HepG2 (cell line): ENCODE results near the gene CBLN1. TPM values are rescaled to one million over a fixed set of nuclear protein-coding genes. Genes with fewer than 3 reads are reported as not detected.

Experiments used
- ATAC-seq: fragments of 200-7000 bp; cut with Tn5 transposase; 3 replicates; pipeline ENCODE4 v1.9.1; 2020; ENCODE audit warnings: mild to moderate bottlenecking, moderate library complexity
- BruUV-seq: library from RNA; stranded (reverse); fragments of 400-500 nt; replicated peaks from 2 replicates; lab custom pipeline; 2021; lab: Mats Ljungman, UMichigan
- CTCF ChIA-PET: fragments of 300-600 bp; formaldehyde crosslinking; extraction: SDS; loops from one replicate; lab custom pipeline; 2021; ENCODE audit warnings: low total read pairs, inconsistent platforms, low intra/inter-chr PET ratio; lab: Yijun Ruan, JAX
- POLR2A ChIA-PET: fragments of 350-600 bp; sonication (Branson Sonifier 250); formaldehyde crosslinking; loops from one replicate; lab custom pipeline; 2020; ENCODE audit warnings: antibody characterized with exemption, inconsistent platforms; lab: Yijun Ruan, JAX
- DNase-seq: peaks from one replicate; pipeline ENCODE4 v3.0.0-alpha.2; 2015; ENCODE audit warnings: low spot score
- FAIRE-seq: peaks from 3 replicates; lab custom pipeline; 2011; peaks lifted over from hg19 to GRCh38; lab: Jason Lieb, UNC
- H2AFZ ChIP-seq: one replicate; pipeline ENCODE4 v1.6.1; 2011; ENCODE audit warnings: low read length, inconsistent platforms
- H3K27ac ChIP-seq: fragments of 300-600 bp; 3 replicates; pipeline ENCODE4 v1.8.0; 2011; ENCODE audit warnings: mixed run types, mild to moderate bottlenecking, mixed read lengths, low read length, inconsistent platforms; ENCODE audit not compliant: insufficient read depth; ENCODE audit errors: extremely low read length
- H3K27me3 ChIP-seq, 2 experiments: fragments of 200-600 bp in 1 of 2; 2 replicates in 1 of 2; 3 replicates in 1 of 2; pipeline versions ENCODE4 v1.6.0 to v1.8.0; 2011; ENCODE audit warnings: low read length in 2 of 2, mild to moderate bottlenecking in 2 of 2, moderate library complexity in 2 of 2, inconsistent platforms in 1 of 2; ENCODE audit not compliant: insufficient read depth in 2 of 2, control insufficient read depth in 1 of 2
- H3K36me3 ChIP-seq, 2 experiments: fragments of 200-600 bp in 1 of 2; replicated peaks in 1 of 2; 2 replicates in 1 of 2; 3 replicates in 1 of 2; pipeline versions ENCODE4 v1.5.1 to v1.8.0; 2011; ENCODE audit warnings: low read length in 2 of 2, inconsistent platforms in 1 of 2; ENCODE audit not compliant: insufficient read depth in 2 of 2, control insufficient read depth in 1 of 2
- H3K4me1 ChIP-seq: 2 replicates; pipeline ENCODE4 v1.5.1; 2012; ENCODE audit warnings: low read length, inconsistent platforms; ENCODE audit not compliant: insufficient read depth
- H3K4me2 ChIP-seq: 2 replicates; pipeline ENCODE4 v1.6.0; 2011; ENCODE audit warnings: low read depth, low read length, inconsistent platforms
- H3K4me3 ChIP-seq, 3 experiments: fragments of 200-600 bp in 1 of 3; sonication (generic), shearing (Covaris generic) in 1 of 3; replicated peaks in 1 of 3; 2 replicates each; pipeline ENCODE4 v1.5.1; 2011 to 2016; ENCODE audit warnings: low read length in 3 of 3, inconsistent platforms in 2 of 3, low read depth in 2 of 3, mild to moderate bottlenecking in 2 of 3, control low read depth in 1 of 3, mixed read lengths in 1 of 3; ENCODE audit not compliant: insufficient read depth in 1 of 3
- H3K79me2 ChIP-seq: one replicate; pipeline ENCODE4 v1.6.1; 2011; ENCODE audit warnings: low read length, inconsistent platforms; ENCODE audit not compliant: insufficient read depth
- H3K9ac ChIP-seq: 2 replicates; pipeline ENCODE4 v1.6.0; 2011; ENCODE audit warnings: mild to moderate bottlenecking, low read depth, low read length, inconsistent platforms; ENCODE audit not compliant: insufficient read depth
- H3K9me3 ChIP-seq: 2 replicates; pipeline ENCODE4 v1.5.1; 2012; ENCODE audit warnings: mild to moderate bottlenecking, low read length
- H4K20me1 ChIP-seq: 2 replicates; pipeline ENCODE4 v1.6.0; 2011; ENCODE audit warnings: inconsistent platforms, mild to moderate bottlenecking, low read length, moderate library complexity; ENCODE audit not compliant: insufficient read depth
- ETV5 ChIP-seq: IDR thresholded peaks from 2 replicates; pipeline ENCODE4 v1.6.1; 2018; ENCODE audit warnings: missing biosample characterization, missing genetic modification reagents, inconsistent platforms, borderline replicate concordance
- FOXA1 ChIP-seq, 2 experiments: fragments of 450-650 bp in 1 of 2; sonication (generic) in 1 of 2; formaldehyde crosslinking in 1 of 2; IDR thresholded peaks; 2 replicates each; pipeline versions ENCODE4 v1.4.0 to v1.6.1; 2016 to 2020; ENCODE audit warnings: missing genetic modification reagents in 1 of 2
- IKZF1 ChIP-seq: fragments of 450-650 bp; IDR thresholded peaks from 2 replicates; pipeline ENCODE4 v1.7.1; 2016
- POGK ChIP-seq: sonication (generic); formaldehyde crosslinking; conservative IDR thresholded peaks from 2 replicates; pipeline ENCODE4 v1.8.0; 2022; ENCODE audit warnings: mild to moderate bottlenecking, moderate library complexity, missing genetic modification reagents
- RELA ChIP-seq: sonication (generic); formaldehyde crosslinking; IDR thresholded peaks from 2 replicates; pipeline ENCODE4 v1.4.0; 2020; ENCODE audit warnings: missing genetic modification reagents
- RFX1 ChIP-seq: fragments of 450-650 bp; IDR thresholded peaks from 2 replicates; pipeline ENCODE4 v1.6.1; 2017
- ZNF740 ChIP-seq: sonication (generic); formaldehyde crosslinking; IDR thresholded peaks from 2 replicates; pipeline ENCODE4 v1.4.0; 2020; ENCODE audit warnings: missing genetic modification reagents
- ZNF839 ChIP-seq: sonication (generic); formaldehyde crosslinking; IDR thresholded peaks from 2 replicates; pipeline ENCODE4 v1.4.0; 2020; ENCODE audit warnings: missing genetic modification reagents, mild to moderate bottlenecking, borderline replicate concordance
- WGBS: methylation state at CpG from one replicate; pipeline ENCODE4 v1.1.6; 2017; ENCODE audit warnings: low lambda C conversion rate; 5-methylcytosine and 5-hydroxymethylcytosine counted together
- in situ Hi-C: cut with HindIII; loops from 2 replicates; pipeline ENCODE4 v1.10.0; 2017; ENCODE audit warnings: low pct_unique_long_range_greater_than_20kb; ENCODE audit not compliant: extremely low pct_ligation_motif_present
- intact Hi-C: fragments of 100-400 bp; cut with micrococcal nuclease; formaldehyde crosslinking; loops from one replicate; pipeline ENCODE4 v1.10.0; 2022; ENCODE audit not compliant: unreplicated experiment
- polyA plus RNA-seq, 8 experiments: library from polyadenylated mRNA; depleted of rRNA in 3 of 8; stranded (reverse) in 7 of 8; unstranded in 1 of 8; fragments of >200 nt; fragmentation: Illumina TruSeq in 4 of 8; extraction: Trizol in 4 of 8; gene quantifications; 2 replicates each; pipeline versions ENCODE4 v1.2.1 to v1.2.3, GENCODE V29; 2011 to 2016; ENCODE audit warnings: low read depth in 4 of 8, missing spikeins in 1 of 8, mixed read lengths in 1 of 8; ENCODE audit not compliant: insufficient read depth in 1 of 8
- total RNA-seq, 5 experiments: library from RNA; depleted of rRNA; stranded (reverse); fragments of >200 nt; fragmentation: Illumina TruSeq; extraction: Trizol; gene quantifications; 2 replicates each; pipeline ENCODE4 v1.2.3, GENCODE V29; 2016; ENCODE audit warnings: low read depth in 1 of 5
- TF ChIP-seq, protein P1 (sequence below): sonication (generic); formaldehyde crosslinking; IDR thresholded peaks from 2 replicates; pipeline ENCODE4 v1.5.1; 2020; ENCODE audit warnings: missing genetic modification reagents, mild to moderate bottlenecking, borderline replicate concordance

CBLN1 gene
- total and polyA plus RNA-seq, 2 of the 13 experiments (the other 11 are each of a cell fraction or from before 2014, with no cell fraction given): not detected

DNA sequence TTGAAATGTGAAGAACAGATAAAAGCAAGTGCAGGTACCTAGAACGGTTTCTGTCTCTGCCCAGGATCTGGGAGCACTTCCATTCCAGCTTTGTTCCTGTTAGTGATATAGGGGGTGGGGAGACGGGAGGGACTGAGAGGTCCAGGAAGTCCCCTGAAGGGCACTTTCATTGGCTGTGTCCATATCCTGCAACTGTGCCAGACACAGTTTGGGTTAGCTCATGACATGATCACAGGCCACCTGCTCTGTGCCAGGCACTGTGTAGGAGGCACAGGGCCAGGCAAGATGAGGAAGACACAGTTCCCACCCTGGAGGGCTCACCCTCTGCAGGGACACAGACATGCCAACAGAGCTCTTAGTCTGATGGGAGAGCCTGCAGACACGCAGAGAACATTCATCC lies 7.9 kb downstream of the CBLN1 start (continued):
- TF ChIP-seq ZNF839 (CRISPR knock-in tag): no peak
- TF ChIP-seq POGK: no peak

DNA sequence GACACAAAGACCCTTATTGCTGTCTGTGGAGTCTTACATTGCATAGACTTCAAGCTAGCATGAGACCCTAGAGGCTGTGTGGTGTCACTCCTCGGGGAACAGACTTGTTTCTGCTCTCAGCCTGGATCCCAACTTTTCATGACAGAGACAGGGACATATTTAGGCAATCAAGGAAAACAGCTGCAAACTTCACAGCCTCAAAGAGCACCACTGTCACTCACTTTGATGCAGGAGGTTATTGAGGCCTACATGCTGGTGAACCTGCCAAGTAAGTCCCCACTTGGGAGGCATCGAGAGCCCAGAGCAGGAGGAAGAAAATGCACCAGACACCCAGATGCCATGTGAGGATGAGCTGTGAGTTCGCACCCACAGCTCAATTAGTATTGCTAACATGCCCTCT lies 10.3 kb downstream of the CBLN1 start:
- H2AFZ ChIP-seq: no peak overlapping the region
- ChIA-PET CTCF (no interaction called here), POLR2A (no interaction called here)
- 3% methylated on average over 2 of the region's 3 CpGs for WGBS
- H3K27ac ChIP-seq: no peak overlapping the region
- H3K4me2 ChIP-seq: no peak overlapping the region
- intact Hi-C loops: no loop called here
- BruUV-seq: no TSS peak
- H4K20me1 ChIP-seq: no peaks in the 10 kb centered on the region; the same call in 1 of the 2 replicates
- FAIRE-seq (no peak), DNase-seq (no peak), ATAC-seq (no peak)
- peaks cover 2 to 36% of the 10 kb centered on the region in 2 experiments; a peak in 4 of 5 replicates for H3K27me3 ChIP-seq
- H3K79me2 ChIP-seq: no peaks in the 10 kb centered on the region
- TF ChIP-seq FOXA1 (IDR thresholded peaks at IDR 0.05) (no peak), FOXA1 (CRISPR knock-in tag; IDR thresholded peaks at IDR 0.05) (no peak), ZNF740 (no peak), ETV5 (CRISPR knock-in tag) (no peak), IKZF1 (no peak), RFX1 (no peak), RELA (no peak)
- TF ChIP-seq, protein P1, sequence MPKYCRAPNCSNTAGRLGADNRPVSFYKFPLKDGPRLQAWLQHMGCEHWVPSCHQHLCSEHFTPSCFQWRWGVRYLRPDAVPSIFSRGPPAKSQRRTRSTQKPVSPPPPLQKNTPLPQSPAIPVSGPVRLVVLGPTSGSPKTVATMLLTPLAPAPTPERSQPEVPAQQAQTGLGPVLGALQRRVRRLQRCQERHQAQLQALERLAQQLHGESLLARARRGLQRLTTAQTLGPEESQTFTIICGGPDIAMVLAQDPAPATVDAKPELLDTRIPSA: no peak
- no peaks in the 10 kb centered on the region for H3K4me1 ChIP-seq
- H3K4me3 ChIP-seq: no peak overlapping the region
- in situ Hi-C loops: no loop called here
- H3K9ac ChIP-seq: no peak overlapping the region
- no peaks in the 10 kb centered on the region for H3K9me3 ChIP-seq
- H3K36me3 ChIP-seq: no peaks in the 10 kb centered on the region
